Measurements from ENCODE around the gene ASPG. TPM values are rescaled to one million over a fixed set of nuclear protein-coding genes. Genes with fewer than 3 reads are reported as not detected.

ASPG gene
- total RNA-seq, 1 experiment from 2014 or later = 0.50 TPM

GRCh38 chr14:104134061-104134965, 48.8 kb downstream of the ASPG start:
- DNase-seq (ENCODE audit: extremely low read depth, low read depth) = no peak

- peak; percentile 64 for DNase-seq (ENCODE audit: extremely low read depth, low read depth)
Observed at GRCh38 chr14:104135121-104135903, 49.8 kb downstream of the ASPG start.

GRCh38 chr14:104135904-104136471, 50.5 kb downstream of the ASPG start:
- no peak for DNase-seq (ENCODE audit: extremely low read depth, low read depth)

- DNase-seq (ENCODE audit: extremely low read depth, low read depth) = peak; percentile 30
Observed at GRCh38 chr14:104136472-104137296, 51.2 kb downstream of the ASPG start.

GRCh38 chr14:104137297-104138097, 52.0 kb downstream of the ASPG start:
- peak; percentile 63 for DNase-seq (ENCODE audit: extremely low read depth, low read depth)

GRCh38 chr14:104138098-104138717, 52.7 kb downstream of the ASPG start, which contains the start of gene KIF26A:
Gene KIF26A, plus strand, starts transcription at chr14:104138587. Its CDS starts 136 bp downstream, at chr14:104138723.
- DNase-seq (ENCODE audit: extremely low read depth, low read depth) = peak; percentile 47

GRCh38 chr14:104138718-104139459, 53.4 kb downstream of the ASPG start:
- DNase-seq (ENCODE audit: extremely low read depth, low read depth) = no peak

GRCh38 chr14:104139460-104140212, 54.1 kb downstream of the ASPG start:
- no peak for DNase-seq (ENCODE audit: extremely low read depth, low read depth)

GRCh38 chr14:104140213-104140462, 54.6 kb downstream of the ASPG start:
- no peak for DNase-seq (ENCODE audit: extremely low read depth, low read depth)

GRCh38 chr14:104140463-104141331, 55.2 kb downstream of the ASPG start:
- DNase-seq (ENCODE audit: extremely low read depth, low read depth) = no peak

GRCh38 chr14:104141621-104142091, 56.2 kb downstream of the ASPG start:
- DNase-seq (ENCODE audit: extremely low read depth, low read depth) = no peak

GRCh38 chr14:104142136-104142945, 56.8 kb downstream of the ASPG start:
- DNase-seq (ENCODE audit: extremely low read depth, low read depth) = no peak

GRCh38 chr14:104142946-104143470, 57.5 kb downstream of the ASPG start:
- no peak for DNase-seq (ENCODE audit: extremely low read depth, low read depth)

- DNase-seq (ENCODE audit: extremely low read depth, low read depth) = no peak
Observed at GRCh38 chr14:104143521-104144452, 58.3 kb downstream of the ASPG start.

GRCh38 chr14:104144453-104144790, 58.9 kb downstream of the ASPG start:
- no peak for DNase-seq (ENCODE audit: extremely low read depth, low read depth)
